Body of pancreas (tissue), 4 donors: ENCODE results near the gene PRKAG2. TPM values are rescaled to one million over a fixed set of nuclear protein-coding genes. Genes with fewer than 3 reads are reported as not detected.

Experiments
- ATAC-seq: fragments of 150-250 bp; one replicate; pipeline ENCODE4 v1.9.1; 2016
- DNase-seq, 4 donors: peaks; one replicate each; pipeline ENCODE4 v3.0.0-alpha.2; 2019
- H3K27ac ChIP-seq, 4 donors: fragments of 200-600 bp; sonication (generic); 1 replicate in 3 of 4; 2 replicates in 1 of 4; pipeline versions ENCODE4 v1.5.1 to v1.6.1; 2016 to 2019; ENCODE audit warnings: mild to moderate bottlenecking in 1 of 4, mixed read lengths in 1 of 4, moderate library complexity in 1 of 4
- H3K27me3 ChIP-seq, 2 donors: fragments of 200-600 bp; sonication (generic); one replicate each; pipeline ENCODE4 v1.6.0; 2016; ENCODE audit warnings: mild to moderate bottlenecking in 1 of 2
- H3K36me3 ChIP-seq, 2 donors: fragments of 200-600 bp; sonication (generic); replicated peaks in 1 of 2; 2 replicates each; pipeline ENCODE4 v1.5.1; 2016; ENCODE audit warnings: low read depth in 2 of 2; ENCODE audit not compliant: insufficient read depth in 1 of 2
- H3K4me1 ChIP-seq: fragments of 200-600 bp; sonication (generic); one replicate; pipeline ENCODE4 v1.6.0; 2016
- H3K4me3 ChIP-seq, 2 donors: fragments of 200-600 bp; sonication (generic); 1 replicate in 1 of 2; 2 replicates in 1 of 2; pipeline ENCODE4 v1.5.1; 2016 to 2019
- H3K9me3 ChIP-seq, 3 donors: fragments of 200-600 bp; sonication (generic); 1 replicate in 2 of 3; 2 replicates in 1 of 3; pipeline ENCODE4 v1.5.1; 2016
- CTCF ChIP-seq, 7 experiments: fragments of 450-650 bp in 4 of 7; fragments of 200-600 bp in 3 of 7; sonication (generic) in 3 of 7; IDR thresholded peaks; one replicate each; pipeline ENCODE4 v1.5.1; 2016 to 2019; ENCODE audit warnings: antibody characterized with exemption in 7 of 7
- POLR2A ChIP-seq, 3 donors: fragments of 450-650 bp; IDR thresholded peaks; one replicate each; pipeline ENCODE4 v1.6.1; 2016; ENCODE audit warnings: antibody characterized with exemption in 3 of 3, mild to moderate bottlenecking in 2 of 3
- WGBS, 2 donors: methylation state at CpG; one replicate each; pipeline ENCODE4 v1.1.5; 2017; 5-methylcytosine and 5-hydroxymethylcytosine counted together
- intact Hi-C: fragments of 100-400 bp; cut with DNase I; formaldehyde crosslinking; loops from one replicate; pipeline ENCODE4 v1.15.1; 2023
- total RNA-seq, 2 donors: library from RNA; depleted of rRNA; stranded (reverse); fragments of >200 nt; gene quantifications; one replicate each; pipeline ENCODE4 v1.1.0, GENCODE V29; 2016

Gene PRKAG2
- total RNA-seq, 2 donors from 2014 or later: 9.9 to 24.4 TPM

- no peaks in the 10 kb centered on the region for H3K4me1 ChIP-seq
- 84 to 89% methylated on average over 6 to 13 of the region's 13 CpGs for WGBS, 2 donors
- H3K36me3 ChIP-seq: no peaks in the 10 kb centered on the region
- ATAC-seq (no peak), DNase-seq (no peak)
- H3K27ac ChIP-seq: no peak overlapping the region
- H3K9me3 ChIP-seq: no peaks in the 10 kb centered on the region
- H3K27me3 ChIP-seq: no peaks in the 10 kb centered on the region
- H3K4me3 ChIP-seq: no peak overlapping the region
- intact Hi-C loops: loop anchor here (10.0 kb wide), 1 partner anchor 389 kb away; no protein-coding TSS in a partner anchor
- TF ChIP-seq CTCF (IDR thresholded peaks at IDR 0.05): no peak
- no peak for TF ChIP-seq POLR2A (IDR thresholded peaks at IDR 0.05)
Measured at GRCh38 chr7:151764056-151764920, 112.6 kb downstream of the PRKAG2 start.

GRCh38 chr7:151763420-151763984 is 113.4 kb downstream of the PRKAG2 start:
- 91 to 98% methylated on average over 10 to 13 of the region's 13 CpGs for WGBS, 2 donors
- H3K27ac ChIP-seq: no peak overlapping the region
- DNase-seq (no peak), ATAC-seq (no peak)
- no peaks in the 10 kb centered on the region for H3K36me3 ChIP-seq
- H3K4me1 ChIP-seq: no peaks in the 10 kb centered on the region
- no peaks in the 10 kb centered on the region for H3K27me3 ChIP-seq
- TF ChIP-seq CTCF (IDR thresholded peaks at IDR 0.05) (no peak), POLR2A (IDR thresholded peaks at IDR 0.05) (no peak)
- H3K4me3 ChIP-seq: no peak overlapping the region
- intact Hi-C loops: loop anchor here (10.0 kb wide), 1 partner anchor 389 kb away; no protein-coding TSS in a partner anchor
- H3K9me3 ChIP-seq: no peaks in the 10 kb centered on the region

GRCh38 chr7:151762583-151763245 is 114.2 kb downstream of the PRKAG2 start:
- WGBS, 2 donors: 90 to 93% methylated on average over 10 to 18 of the region's 18 CpGs
- intact Hi-C loops: loop anchor here (10.0 kb wide), 1 partner anchor 388 kb away; no protein-coding TSS in a partner anchor

GRCh38 chr7:151761957-151762356 is 115.0 kb downstream of the PRKAG2 start:
- no peak for ATAC-seq
- no peak for TF ChIP-seq CTCF (IDR thresholded peaks at IDR 0.05)
- TF ChIP-seq POLR2A (IDR thresholded peaks at IDR 0.05): no peak
- H3K4me3 ChIP-seq: no peak overlapping the region
- DNase-seq: no peak
- no peak overlapping the region for H3K27ac ChIP-seq
- H3K9me3 ChIP-seq: no peaks in the 10 kb centered on the region
- H3K27me3 ChIP-seq: no peaks in the 10 kb centered on the region
- intact Hi-C loops: loop anchor here (10.0 kb wide), 1 partner anchor 387 kb away; no protein-coding TSS in a partner anchor
- WGBS, 2 donors: 94 to 97% methylated on average over 9 of the region's 9 CpGs
- H3K4me1 ChIP-seq: no peaks in the 10 kb centered on the region
- no peaks in the 10 kb centered on the region for H3K36me3 ChIP-seq

More at GRCh38 chr7:151762583-151763245, 114.2 kb downstream of the PRKAG2 start:
- Histone ChIP-seq H3K36me3 (no peaks in the 10 kb centered on the region), H3K9me3 (no peaks in the 10 kb centered on the region), H3K4me1 (no peaks in the 10 kb centered on the region), H3K27ac (no peak overlapping the region), H3K4me3 (no peak overlapping the region), H3K27me3 (no peaks in the 10 kb centered on the region)
- DNase-seq (no peak), ATAC-seq (no peak)
- TF ChIP-seq POLR2A (IDR thresholded peaks at IDR 0.05) (no peak), CTCF (IDR thresholded peaks at IDR 0.05) (no peak)
